Measurements from ENCODE around the gene RASAL3.

DNA sequence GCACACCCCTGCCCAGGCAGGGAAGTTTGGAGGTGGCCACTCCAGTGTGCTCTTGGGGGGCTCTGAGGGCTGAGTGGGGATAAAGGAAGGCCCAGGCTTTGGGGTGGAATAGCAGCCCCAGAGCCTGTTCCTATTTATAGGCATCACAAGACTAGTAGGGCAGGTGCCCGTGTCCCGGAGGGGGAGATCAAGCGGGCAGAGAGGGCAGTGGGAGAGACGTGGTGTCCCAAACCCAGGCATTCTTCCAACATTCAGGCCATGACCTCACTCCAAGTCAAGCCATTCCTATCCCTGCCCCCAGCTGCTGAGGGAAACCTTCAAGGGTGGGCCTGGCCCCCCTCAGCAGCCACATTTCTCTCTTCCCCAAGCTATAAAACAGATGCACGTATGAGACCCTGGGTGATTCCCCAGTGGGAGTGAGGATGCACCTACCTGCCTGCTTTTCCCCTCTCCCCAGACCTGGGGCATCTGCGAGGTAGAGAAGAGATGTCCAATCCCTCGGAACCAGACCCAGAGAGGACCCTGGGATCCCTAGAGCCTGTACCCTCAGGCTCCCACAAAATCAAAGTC, 18.5 kb downstream of the RASAL3 start:
- no peak for TF ChIP-seq POLR2A (IDR thresholded peaks at IDR 0.05)
- TF ChIP-seq, protein P1, sequence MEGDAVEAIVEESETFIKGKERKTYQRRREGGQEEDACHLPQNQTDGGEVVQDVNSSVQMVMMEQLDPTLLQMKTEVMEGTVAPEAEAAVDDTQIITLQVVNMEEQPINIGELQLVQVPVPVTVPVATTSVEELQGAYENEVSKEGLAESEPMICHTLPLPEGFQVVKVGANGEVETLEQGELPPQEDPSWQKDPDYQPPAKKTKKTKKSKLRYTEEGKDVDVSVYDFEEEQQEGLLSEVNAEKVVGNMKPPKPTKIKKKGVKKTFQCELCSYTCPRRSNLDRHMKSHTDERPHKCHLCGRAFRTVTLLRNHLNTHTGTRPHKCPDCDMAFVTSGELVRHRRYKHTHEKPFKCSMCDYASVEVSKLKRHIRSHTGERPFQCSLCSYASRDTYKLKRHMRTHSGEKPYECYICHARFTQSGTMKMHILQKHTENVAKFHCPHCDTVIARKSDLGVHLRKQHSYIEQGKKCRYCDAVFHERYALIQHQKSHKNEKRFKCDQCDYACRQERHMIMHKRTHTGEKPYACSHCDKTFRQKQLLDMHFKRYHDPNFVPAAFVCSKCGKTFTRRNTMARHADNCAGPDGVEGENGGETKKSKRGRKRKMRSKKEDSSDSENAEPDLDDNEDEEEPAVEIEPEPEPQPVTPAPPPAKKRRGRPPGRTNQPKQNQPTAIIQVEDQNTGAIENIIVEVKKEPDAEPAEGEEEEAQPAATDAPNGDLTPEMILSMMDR (IDR thresholded peaks at IDR 0.05), result no peak
